ENCODE data around the gene CYTH1.

- TF ChIP-seq ZBTB44 (tag by site-specific recombination; IDR thresholded peaks at IDR 0.05), result no peak
- no peak for TF ChIP-seq ZNF837 (tag by site-specific recombination; IDR thresholded peaks at IDR 0.05)
- no peak for TF ChIP-seq SP3 (tag by site-specific recombination; IDR thresholded peaks at IDR 0.05)
- TF ChIP-seq ZNF292 (tag by site-specific recombination; IDR thresholded peaks at IDR 0.05; ENCODE audit: borderline replicate concordance, low read depth), result no peak
- TF ChIP-seq REST (tag by site-specific recombination; IDR thresholded peaks at IDR 0.05), result no peak
- TF ChIP-seq CTCF (tag by site-specific recombination; IDR thresholded peaks at IDR 0.05), result no peak
- TF ChIP-seq ZNF148 (tag by site-specific recombination; IDR thresholded peaks at IDR 0.05; ENCODE audit: borderline replicate concordance), result no peak
- no peak for TF ChIP-seq ZBTB7A (tag by site-specific recombination; IDR thresholded peaks at IDR 0.05; ENCODE audit: low read depth)
- no peak for TF ChIP-seq ZNF488 (tag by site-specific recombination; IDR thresholded peaks at IDR 0.05)
- TF ChIP-seq ZNF324 (tag by site-specific recombination; IDR thresholded peaks at IDR 0.05), result no peak
- no peak for TF ChIP-seq ZNF274 (IDR thresholded peaks at IDR 0.05; ENCODE audit: low read length)
- no peak for TF ChIP-seq ZNF274 (tag by site-specific recombination; IDR thresholded peaks at IDR 0.05; ENCODE audit: borderline replicate concordance)
- no peak for TF ChIP-seq GLI4 (tag by site-specific recombination; IDR thresholded peaks at IDR 0.05)
- TF ChIP-seq AEBP2 (tag by site-specific recombination; IDR thresholded peaks at IDR 0.05; ENCODE audit: borderline replicate concordance), result no peak
- TF ChIP-seq INSM2 (tag by site-specific recombination; IDR thresholded peaks at IDR 0.05), result no peak
Observed at GRCh38 chr17:78659546-78659945, 122.5 kb downstream of the CYTH1 start.

Data from HEK293 (cell line).